ENCODE data around the gene LTBP1.

LTBP1 gene

DNA sequence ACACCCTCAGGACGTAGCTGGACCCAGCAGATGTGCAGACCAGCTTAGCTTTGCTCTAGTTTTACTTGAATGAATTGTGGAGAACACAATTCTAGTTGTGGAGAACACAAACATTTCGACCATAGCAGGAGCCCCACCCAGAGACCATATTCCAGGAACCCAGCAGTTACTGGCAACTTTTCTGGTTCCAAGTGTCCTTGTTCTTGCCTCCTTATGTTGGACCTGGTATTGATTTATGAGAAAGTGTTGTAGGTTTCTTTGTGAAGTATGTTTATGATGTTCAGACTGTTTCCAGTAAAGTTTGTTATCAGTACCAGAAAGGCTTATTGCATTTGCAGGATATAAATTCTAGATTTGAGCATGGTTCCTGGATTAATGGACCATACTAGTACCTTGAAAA is 51.0 kb downstream of the LTBP1 start:
- TF ChIP-seq POLR2AphosphoS5 (IDR thresholded peaks at IDR 0.05; ENCODE audit: low read depth) (no peak), GABPA (IDR thresholded peaks at IDR 0.05; ENCODE audit: low read depth) (no peak), SPI1 (IDR thresholded peaks at IDR 0.05; ENCODE audit: borderline replicate concordance, low read depth) (no peak)
- TF ChIP-seq, protein P1, sequence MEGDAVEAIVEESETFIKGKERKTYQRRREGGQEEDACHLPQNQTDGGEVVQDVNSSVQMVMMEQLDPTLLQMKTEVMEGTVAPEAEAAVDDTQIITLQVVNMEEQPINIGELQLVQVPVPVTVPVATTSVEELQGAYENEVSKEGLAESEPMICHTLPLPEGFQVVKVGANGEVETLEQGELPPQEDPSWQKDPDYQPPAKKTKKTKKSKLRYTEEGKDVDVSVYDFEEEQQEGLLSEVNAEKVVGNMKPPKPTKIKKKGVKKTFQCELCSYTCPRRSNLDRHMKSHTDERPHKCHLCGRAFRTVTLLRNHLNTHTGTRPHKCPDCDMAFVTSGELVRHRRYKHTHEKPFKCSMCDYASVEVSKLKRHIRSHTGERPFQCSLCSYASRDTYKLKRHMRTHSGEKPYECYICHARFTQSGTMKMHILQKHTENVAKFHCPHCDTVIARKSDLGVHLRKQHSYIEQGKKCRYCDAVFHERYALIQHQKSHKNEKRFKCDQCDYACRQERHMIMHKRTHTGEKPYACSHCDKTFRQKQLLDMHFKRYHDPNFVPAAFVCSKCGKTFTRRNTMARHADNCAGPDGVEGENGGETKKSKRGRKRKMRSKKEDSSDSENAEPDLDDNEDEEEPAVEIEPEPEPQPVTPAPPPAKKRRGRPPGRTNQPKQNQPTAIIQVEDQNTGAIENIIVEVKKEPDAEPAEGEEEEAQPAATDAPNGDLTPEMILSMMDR (IDR thresholded peaks at IDR 0.05; ENCODE audit: insufficient read depth, low read length), result no peak
- TF ChIP-seq, protein P2, sequence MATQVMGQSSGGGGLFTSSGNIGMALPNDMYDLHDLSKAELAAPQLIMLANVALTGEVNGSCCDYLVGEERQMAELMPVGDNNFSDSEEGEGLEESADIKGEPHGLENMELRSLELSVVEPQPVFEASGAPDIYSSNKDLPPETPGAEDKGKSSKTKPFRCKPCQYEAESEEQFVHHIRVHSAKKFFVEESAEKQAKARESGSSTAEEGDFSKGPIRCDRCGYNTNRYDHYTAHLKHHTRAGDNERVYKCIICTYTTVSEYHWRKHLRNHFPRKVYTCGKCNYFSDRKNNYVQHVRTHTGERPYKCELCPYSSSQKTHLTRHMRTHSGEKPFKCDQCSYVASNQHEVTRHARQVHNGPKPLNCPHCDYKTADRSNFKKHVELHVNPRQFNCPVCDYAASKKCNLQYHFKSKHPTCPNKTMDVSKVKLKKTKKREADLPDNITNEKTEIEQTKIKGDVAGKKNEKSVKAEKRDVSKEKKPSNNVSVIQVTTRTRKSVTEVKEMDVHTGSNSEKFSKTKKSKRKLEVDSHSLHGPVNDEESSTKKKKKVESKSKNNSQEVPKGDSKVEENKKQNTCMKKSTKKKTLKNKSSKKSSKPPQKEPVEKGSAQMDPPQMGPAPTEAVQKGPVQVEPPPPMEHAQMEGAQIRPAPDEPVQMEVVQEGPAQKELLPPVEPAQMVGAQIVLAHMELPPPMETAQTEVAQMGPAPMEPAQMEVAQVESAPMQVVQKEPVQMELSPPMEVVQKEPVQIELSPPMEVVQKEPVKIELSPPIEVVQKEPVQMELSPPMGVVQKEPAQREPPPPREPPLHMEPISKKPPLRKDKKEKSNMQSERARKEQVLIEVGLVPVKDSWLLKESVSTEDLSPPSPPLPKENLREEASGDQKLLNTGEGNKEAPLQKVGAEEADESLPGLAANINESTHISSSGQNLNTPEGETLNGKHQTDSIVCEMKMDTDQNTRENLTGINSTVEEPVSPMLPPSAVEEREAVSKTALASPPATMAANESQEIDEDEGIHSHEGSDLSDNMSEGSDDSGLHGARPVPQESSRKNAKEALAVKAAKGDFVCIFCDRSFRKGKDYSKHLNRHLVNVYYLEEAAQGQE (IDR thresholded peaks at IDR 0.05; ENCODE audit: insufficient replicate concordance, low read depth), result no peak
- H3K4me3 ChIP-seq (replicated peaks; ENCODE audit: insufficient read depth, low read length), result no peak overlapping the region
- H3K27ac ChIP-seq (replicated peaks), result no peak overlapping the region
- H3K27me3 ChIP-seq (ENCODE audit: insufficient read depth, poor library complexity, severe bottlenecking), result no peaks in the 10 kb centered on the region
- no peak for DNase-seq (ENCODE audit: low read depth in 1 of 2, low spot score in 1 of 2)

DNA sequence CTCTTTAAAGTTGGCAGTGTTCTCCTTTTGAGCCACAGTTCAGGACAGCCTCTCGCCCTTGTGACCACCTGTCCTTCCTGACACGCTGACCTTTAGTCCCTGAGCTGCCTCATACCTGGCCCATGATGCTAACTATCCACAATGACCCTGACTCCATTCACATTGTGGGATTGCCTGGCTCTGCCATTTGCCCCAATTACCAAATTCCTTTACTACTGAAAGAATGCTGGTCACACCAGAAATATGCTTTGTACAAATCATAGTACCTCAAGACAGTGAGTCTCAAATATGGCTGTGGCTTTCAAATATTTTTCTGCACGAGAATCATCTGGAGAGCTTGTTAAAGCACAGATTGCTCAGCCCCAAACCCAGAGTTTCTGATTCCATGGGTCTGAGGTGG is 54.2 kb downstream of the LTBP1 start:
- H3K27me3 ChIP-seq (ENCODE audit: insufficient read depth, poor library complexity, severe bottlenecking), result no peaks in the 10 kb centered on the region
- no peak overlapping the region for H3K4me3 ChIP-seq (replicated peaks; ENCODE audit: insufficient read depth, low read length)
- no peak for DNase-seq (ENCODE audit: low read depth in 1 of 2, low spot score in 1 of 2)
- no peak overlapping the region for H3K27ac ChIP-seq (replicated peaks)
- no peak for TF ChIP-seq SPI1 (IDR thresholded peaks at IDR 0.05; ENCODE audit: borderline replicate concordance, low read depth)
- TF ChIP-seq, protein P2 (IDR thresholded peaks at IDR 0.05; ENCODE audit: insufficient replicate concordance, low read depth), result no peak
- no peak for TF ChIP-seq POLR2AphosphoS5 (IDR thresholded peaks at IDR 0.05; ENCODE audit: low read depth)
- TF ChIP-seq, protein P1 (IDR thresholded peaks at IDR 0.05; ENCODE audit: insufficient read depth, low read length), result no peak
- no peak for TF ChIP-seq GABPA (IDR thresholded peaks at IDR 0.05; ENCODE audit: low read depth)

DNA sequence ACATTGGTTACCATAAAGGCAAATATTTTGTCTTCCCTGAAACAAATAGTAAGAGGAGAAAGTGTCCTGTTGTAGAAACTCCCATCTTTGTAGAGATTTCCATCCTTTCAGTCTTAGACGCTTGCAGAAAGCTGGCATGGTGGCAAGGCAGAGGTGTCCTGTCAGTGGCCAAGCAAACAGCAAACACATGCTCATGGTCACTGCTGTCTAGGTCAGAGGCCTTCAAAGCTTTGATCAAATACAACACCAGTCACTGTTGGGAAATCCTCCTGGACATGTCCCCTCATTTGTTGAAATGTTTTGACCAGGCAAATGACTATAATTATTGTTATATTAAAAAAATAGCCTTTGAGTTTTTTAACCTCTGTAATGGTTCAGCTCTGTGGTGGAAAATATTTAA is 55.1 kb downstream of the LTBP1 start:
- no peak overlapping the region for H3K27ac ChIP-seq (replicated peaks)
- no peak for DNase-seq (ENCODE audit: low read depth in 1 of 2, low spot score in 1 of 2)
- TF ChIP-seq SPI1 (IDR thresholded peaks at IDR 0.05; ENCODE audit: borderline replicate concordance, low read depth) (no peak), GABPA (IDR thresholded peaks at IDR 0.05; ENCODE audit: low read depth) (no peak), POLR2AphosphoS5 (IDR thresholded peaks at IDR 0.05; ENCODE audit: low read depth) (no peak)
- TF ChIP-seq, protein P2 (IDR thresholded peaks at IDR 0.05; ENCODE audit: insufficient replicate concordance, low read depth), result no peak
- TF ChIP-seq, protein P1 (IDR thresholded peaks at IDR 0.05; ENCODE audit: insufficient read depth, low read length), result no peak
- H3K27me3 ChIP-seq (ENCODE audit: insufficient read depth, poor library complexity, severe bottlenecking), result no peaks in the 10 kb centered on the region
- H3K4me3 ChIP-seq (replicated peaks; ENCODE audit: insufficient read depth, low read length), result no peak overlapping the region

Measured in HL-60 (cell line).